Kidney epithelial cell (primary cell): ENCODE measurements around the gene SPTLC1. TPM values are rescaled to one million over a fixed set of nuclear protein-coding genes. Genes with fewer than 3 reads are reported as not detected.

Source experiments
- DNase-seq: peaks from one replicate; pipeline ENCODE4 v3.0.0-alpha.2; 2010; ENCODE audit warnings: low read depth
- H3K27me3 ChIP-seq: 2 replicates; pipeline ENCODE4 v1.6.0; 2011; ENCODE audit warnings: low read length; ENCODE audit not compliant: control insufficient read depth, insufficient read depth
- H3K36me3 ChIP-seq: 2 replicates; pipeline ENCODE4 v1.5.1; 2011; ENCODE audit warnings: low read length; ENCODE audit not compliant: control insufficient read depth, insufficient read depth
- H3K4me3 ChIP-seq: 2 replicates; pipeline ENCODE4 v1.5.1; 2011; ENCODE audit warnings: low read depth, mild to moderate bottlenecking, control low read depth, low read length
- CTCF ChIP-seq: IDR thresholded peaks from 2 replicates; pipeline ENCODE4 v1.5.1; 2011; ENCODE audit warnings: mild to moderate bottlenecking, moderate library complexity, low read length, control low read depth, inconsistent platforms; ENCODE audit not compliant: insufficient read depth, poor library complexity, severe bottlenecking
- total RNA-seq: library from RNA; depleted of rRNA; stranded (reverse); fragments of >200 nt; gene quantifications from 2 replicates; pipeline ENCODE4 v1.2.3, GENCODE V29; 2015

The SPTLC1 gene
- total RNA-seq, 1 donor from 2014 or later, result 103 TPM

DNA sequence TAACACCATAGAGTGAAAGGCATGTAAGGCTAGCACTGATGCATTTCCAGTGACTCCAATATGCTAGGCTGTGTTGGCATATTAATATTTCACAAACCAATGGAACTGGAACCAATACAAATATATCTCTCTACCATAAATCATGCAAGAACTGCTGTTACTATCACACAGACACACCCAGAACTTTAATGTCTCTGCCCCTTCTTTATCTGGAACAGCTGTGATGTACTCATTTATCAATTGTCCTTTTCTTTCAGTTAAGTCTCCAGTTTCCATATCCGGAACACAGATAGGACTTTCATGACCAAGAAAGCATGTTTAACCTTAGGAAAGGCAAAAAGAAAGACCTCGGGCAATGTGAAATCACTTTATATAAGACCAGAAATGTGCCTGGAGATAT, 70.3 kb downstream of the SPTLC1 start:
- no peak for TF ChIP-seq CTCF
- Histone ChIP-seq H3K27me3 (no peaks in the 10 kb centered on the region), H3K36me3 (peaks cover 4% of the 10 kb centered on the region), H3K4me3 (no peak overlapping the region)
- DNase-seq, result no peak

GRCh38 chr9:92043002-92043401, 72.2 kb downstream of the SPTLC1 start:
- Histone ChIP-seq H3K4me3 (no peak overlapping the region), H3K27me3 (no peaks in the 10 kb centered on the region), H3K36me3 (peaks cover 4% of the 10 kb centered on the region)
- no peak for TF ChIP-seq CTCF
- no peak for DNase-seq

DNA sequence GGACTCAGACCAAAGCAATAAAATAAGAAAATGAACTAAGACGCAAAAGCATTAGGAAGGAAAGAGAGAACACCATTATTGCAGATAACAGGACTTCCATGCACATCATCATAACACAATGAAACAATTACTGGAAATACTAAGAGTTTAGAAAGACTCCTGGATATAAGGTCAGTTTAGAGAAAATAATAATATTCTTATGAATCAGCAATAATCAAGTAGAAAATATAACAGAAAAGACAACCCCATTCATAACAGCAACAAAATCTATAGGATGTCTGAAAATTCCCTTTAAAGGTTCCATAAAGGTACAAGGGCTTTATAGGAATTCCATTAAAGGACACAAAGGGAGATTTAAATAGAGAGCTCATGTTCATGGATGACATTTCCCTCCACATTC, 73.0 kb downstream of the SPTLC1 start:
- no peaks in the 10 kb centered on the region for H3K27me3 ChIP-seq
- H3K36me3 ChIP-seq, result peaks cover 4% of the 10 kb centered on the region
- no peak overlapping the region for H3K4me3 ChIP-seq
- no peak for TF ChIP-seq CTCF
- no peak for DNase-seq

GRCh38 chr9:92036756-92037155, 78.5 kb downstream of the SPTLC1 start:
- no peaks in the 10 kb centered on the region for H3K36me3 ChIP-seq

DNA sequence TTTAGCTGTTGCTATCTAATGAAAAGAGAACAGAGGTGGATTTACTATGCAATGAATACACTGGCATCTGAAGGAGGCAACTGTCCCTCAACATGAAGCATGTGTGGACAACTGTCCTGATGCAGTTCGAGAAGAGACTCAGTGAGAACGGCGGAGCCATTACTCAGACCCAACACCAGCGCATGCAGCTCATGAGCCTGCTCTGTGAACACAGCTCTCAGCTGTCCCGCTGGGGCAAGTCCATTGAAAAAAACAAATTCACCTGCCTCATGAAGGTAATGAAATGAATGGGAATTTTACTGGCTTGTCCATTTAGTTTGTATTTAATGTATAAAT, 78.8 kb downstream of the SPTLC1 start:
- no peak for TF ChIP-seq CTCF
- Histone ChIP-seq H3K27me3 (no peaks in the 10 kb centered on the region), H3K4me3 (no peak overlapping the region), H3K36me3 (no peaks in the 10 kb centered on the region)
- DNase-seq, result no peak

More at GRCh38 chr9:92036756-92037155, 78.5 kb downstream of the SPTLC1 start:
- no peaks in the 10 kb centered on the region for H3K27me3 ChIP-seq
- H3K4me3 ChIP-seq, result no peak overlapping the region
- no peak for TF ChIP-seq CTCF
- no peak for DNase-seq

DNA sequence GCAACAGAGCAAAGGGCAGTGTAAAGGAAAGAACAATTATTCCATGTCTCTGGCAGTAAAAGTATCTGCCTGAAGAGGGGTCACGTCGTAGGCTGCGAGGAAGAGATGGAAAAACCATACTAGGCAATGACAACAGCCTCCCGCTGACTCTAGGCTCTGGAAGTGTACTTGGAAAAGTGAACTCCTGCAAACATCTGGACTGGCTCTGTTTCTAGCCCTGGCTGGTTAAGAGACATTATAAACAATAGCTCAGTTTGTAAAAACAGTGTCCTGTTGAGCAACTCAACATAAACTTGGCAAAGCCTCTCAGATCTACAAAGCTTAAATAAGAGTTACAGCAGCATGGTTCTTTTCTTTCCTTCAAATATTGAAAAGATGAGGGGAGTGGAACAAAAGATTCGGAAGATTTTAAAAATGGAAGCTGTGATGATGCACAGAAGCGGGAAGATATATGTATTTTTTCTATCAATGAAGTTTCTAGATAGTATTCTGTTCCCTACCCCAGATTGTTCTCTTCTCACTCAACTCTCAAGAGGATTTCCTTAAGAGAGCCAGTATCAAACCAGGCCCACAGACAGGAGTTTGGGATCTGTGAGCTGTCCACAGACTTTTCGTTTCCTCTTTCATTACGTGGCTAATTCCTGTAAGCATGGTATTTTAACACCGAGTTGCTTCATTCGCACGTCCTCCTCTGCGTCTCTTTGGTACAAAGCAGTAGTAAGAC, 79.4 kb downstream of the SPTLC1 start:
- no peak for DNase-seq
- H3K4me3 ChIP-seq, result no peak overlapping the region
- H3K36me3 ChIP-seq, result no peaks in the 10 kb centered on the region
- H3K27me3 ChIP-seq, result no peaks in the 10 kb centered on the region
- TF ChIP-seq CTCF, result no peak
